CD4-positive, alpha-beta T cell treated with Interleukin-2 at 100 ng/mL for 4 hours (primary cell): ENCODE results near the gene CIDEA.
A peak's percentile ranks its signal among the peaks of the same experiment; 100 is the strongest.

Source experiments
- DNase-seq: peaks from one replicate; pipeline ENCODE4 v3.0.0-alpha.2; 2020; ENCODE audit warnings: low spot score

The CIDEA gene

GRCh38 chr18:12301263-12302005 lies 47.3 kb downstream of the CIDEA start:
- DNase-seq = no peak

GRCh38 chr18:12302391-12303147 lies 48.4 kb downstream of the CIDEA start:
- no peak for DNase-seq

- DNase-seq = no peak
Observed at GRCh38 chr18:12304351-12305210, 50.4 kb downstream of the CIDEA start.

- no peak for DNase-seq
Observed at GRCh38 chr18:12305211-12305610, 51.0 kb downstream of the CIDEA start.

GRCh38 chr18:12305930-12306629 lies 51.9 kb downstream of the CIDEA start:
- DNase-seq = no peak

- no peak for DNase-seq
Observed at GRCh38 chr18:12306752-12307700, 52.9 kb downstream of the CIDEA start.

GRCh38 chr18:12307701-12308385 lies 53.7 kb downstream of the CIDEA start, which contains the start of gene TUBB6:
TSS of gene TUBB6 (plus strand) at chr18:12308241. CDS start at chr18:12308293, 52 bp downstream.
- no peak for DNase-seq

- peak; percentile 5 for DNase-seq
Observed at GRCh38 chr18:12308386-12309100, 54.4 kb downstream of the CIDEA start.

- DNase-seq = no peak
Observed at GRCh38 chr18:12309683-12310198, 55.6 kb downstream of the CIDEA start.

GRCh38 chr18:12310762-12311161 lies 56.6 kb downstream of the CIDEA start:
- DNase-seq = no peak

- DNase-seq = no peak
Observed at GRCh38 chr18:12312976-12313375, 58.8 kb downstream of the CIDEA start.

- no peak for DNase-seq
Observed at GRCh38 chr18:12313530-12314245, 59.5 kb downstream of the CIDEA start.

GRCh38 chr18:12314591-12315305 lies 60.6 kb downstream of the CIDEA start:
- no peak for DNase-seq

GRCh38 chr18:12315490-12315889 lies 61.3 kb downstream of the CIDEA start:
- no peak for DNase-seq

GRCh38 chr18:12315911-12316310 lies 61.8 kb downstream of the CIDEA start:
- DNase-seq = no peak

GRCh38 chr18:12317664-12318333 lies 63.6 kb downstream of the CIDEA start:
- DNase-seq = no peak

- DNase-seq = no peak
Observed at GRCh38 chr18:12318334-12318697, 64.2 kb downstream of the CIDEA start.
